NCI-H146 treated with DMSO at 0.1 percent for 48 hours (cell line): Measurements from ENCODE around the gene KIAA0513.

Experiments
- DNase-seq: peaks from one replicate; lab custom pipeline; 2025; ENCODE audit not compliant: unreplicated experiment; lab: John Stamatoyannopoulos, UW

The KIAA0513 gene

DNA sequence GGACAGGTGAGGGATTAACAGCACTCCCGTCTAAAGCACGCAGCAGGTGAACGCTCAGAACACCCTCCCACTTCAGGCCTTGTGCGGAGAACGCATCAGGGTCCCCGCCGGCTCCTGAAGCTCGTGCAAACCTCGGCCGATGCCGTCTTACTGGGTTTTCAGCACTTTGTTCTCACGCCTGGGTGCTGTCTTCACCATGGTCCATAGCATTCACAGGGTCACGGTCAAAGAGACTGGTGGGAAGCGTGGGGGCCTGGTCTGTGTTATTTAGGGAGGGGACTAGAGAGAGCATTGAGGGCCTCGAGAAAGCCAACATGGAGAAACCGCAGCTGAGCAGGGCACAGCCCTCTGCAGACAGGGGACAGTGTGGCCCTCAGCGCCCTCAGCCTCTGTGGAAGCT is 58.1 kb downstream of the KIAA0513 start:
- no peak for DNase-seq

DNA sequence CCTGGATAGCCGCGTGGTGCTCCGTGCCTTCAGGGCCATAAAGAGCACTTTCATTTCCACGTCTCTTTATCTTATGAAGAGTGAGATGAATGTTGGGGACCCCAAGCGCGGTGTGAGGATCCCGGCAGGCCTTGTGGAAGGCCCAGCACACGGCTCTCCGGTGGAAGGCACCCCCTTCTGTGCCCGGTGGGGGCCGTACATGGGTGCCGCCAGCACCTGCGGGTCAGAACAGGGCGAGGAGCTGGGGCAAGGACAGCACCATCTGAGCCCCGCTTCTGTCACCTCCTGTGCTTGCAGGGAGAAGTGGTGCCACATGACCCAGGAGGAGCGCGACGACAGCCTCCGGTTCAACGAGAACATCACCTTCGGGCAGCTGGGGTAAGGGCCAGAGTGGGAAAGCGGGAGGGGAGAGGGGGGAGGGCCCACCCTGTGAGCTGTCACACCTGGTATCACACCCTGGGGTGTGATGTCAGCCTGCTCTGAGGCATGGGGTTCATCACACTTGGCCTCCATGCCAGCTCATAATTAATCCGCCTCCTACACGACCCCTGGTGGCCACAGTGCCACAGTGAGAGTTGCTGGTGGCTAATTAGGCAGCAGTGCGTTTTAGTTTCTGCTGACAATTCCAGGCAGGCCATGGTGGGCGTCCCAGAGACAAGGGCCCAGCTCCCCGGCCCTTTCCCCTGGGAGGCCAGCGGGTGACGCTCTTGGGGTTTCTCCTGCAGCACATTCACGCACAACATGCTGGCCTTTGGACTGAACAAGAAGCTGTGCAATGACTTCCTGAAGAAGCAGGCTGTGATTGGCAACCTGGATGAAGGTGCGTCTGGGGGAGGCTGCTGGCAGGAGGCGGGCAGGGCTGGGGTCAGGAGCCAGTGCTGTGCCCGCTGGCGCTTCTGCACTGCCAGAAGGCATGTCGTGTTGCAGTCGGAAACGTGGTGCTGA is 59.0 kb downstream of the KIAA0513 start:
- no peak for DNase-seq

DNA sequence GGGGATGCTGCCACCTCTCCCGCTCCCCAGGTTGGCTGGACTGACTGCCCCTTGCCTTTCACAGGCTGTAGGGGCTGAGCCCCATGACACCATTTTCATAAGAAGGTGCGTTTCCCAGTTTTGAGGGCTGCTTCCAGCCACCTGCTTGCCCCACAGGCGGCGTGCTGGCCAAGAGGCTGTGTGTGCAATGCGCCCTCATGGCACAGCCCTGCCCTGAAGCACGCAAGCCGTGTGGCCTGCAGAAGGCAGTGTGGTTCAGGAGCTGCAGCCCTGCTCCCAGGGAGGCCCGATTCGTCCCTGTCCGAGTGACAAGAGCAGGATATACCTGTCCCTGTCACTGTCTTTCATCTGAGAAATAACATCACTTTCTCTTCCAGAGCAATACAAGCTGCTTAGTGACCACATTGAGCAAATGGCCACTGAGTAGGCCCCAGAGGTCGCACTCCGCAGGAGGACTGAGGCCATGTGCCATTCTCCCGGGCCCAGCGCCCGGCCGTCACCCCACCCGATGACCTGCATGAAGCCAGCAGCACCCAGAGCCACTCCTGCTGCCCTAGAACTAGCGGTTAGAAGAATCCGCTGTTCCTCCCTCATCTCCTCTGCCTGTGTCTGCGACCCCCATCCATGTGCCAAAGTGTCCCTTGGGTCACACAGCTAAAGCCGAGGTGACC is 60.4 kb downstream of the KIAA0513 start:
- no peak for DNase-seq

DNA sequence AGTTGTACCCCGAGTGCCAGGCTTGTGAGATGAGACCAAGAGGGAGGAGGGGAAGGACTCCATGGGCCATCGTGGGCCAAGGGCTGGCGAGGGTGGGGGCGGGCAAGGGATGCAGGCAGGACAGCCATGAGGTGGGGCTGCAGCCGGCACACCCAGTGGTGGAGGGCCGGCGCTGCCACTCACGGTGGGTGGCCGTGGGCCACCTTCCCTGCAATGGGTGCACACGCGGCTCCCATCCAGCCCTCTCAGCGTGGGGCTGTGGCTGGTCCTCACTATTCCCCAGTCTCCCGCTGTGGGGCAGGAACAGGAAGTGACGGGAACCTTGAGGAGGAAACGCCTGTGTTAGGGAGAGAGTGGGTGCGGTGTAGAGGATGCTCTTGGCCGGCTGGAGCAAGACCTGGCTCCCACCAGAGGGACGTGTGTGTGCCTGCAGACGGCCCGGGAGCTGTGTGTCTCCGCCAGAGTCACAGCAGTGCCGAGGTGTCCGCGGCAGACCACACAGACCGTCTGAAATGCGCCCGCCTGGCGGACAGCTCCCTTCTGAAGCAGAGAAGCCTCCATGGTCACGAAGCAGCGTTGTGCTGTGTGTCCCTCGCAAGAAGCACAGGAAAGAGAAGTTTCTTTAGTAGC is 61.1 kb downstream of the KIAA0513 start:
- no peak for DNase-seq

DNA sequence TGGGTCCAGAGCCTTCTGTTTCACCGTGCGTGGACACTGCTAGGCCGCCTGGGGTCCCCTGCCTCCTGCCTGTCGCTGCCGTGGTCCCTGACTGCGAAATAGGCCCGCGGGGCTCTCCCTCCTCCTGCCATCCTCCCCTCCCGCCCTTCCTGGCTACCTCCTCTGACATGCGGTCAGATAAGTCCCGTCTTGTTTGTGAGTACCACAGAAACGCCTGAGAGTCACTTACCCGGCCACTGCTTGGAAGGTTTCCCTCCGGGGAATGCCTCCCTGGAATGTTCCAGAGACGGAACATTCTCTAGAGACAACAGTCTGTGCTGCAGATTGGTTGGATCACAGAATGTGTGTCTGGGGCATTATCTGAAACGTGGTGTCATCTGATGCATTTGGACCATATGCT is 61.9 kb downstream of the KIAA0513 start:
- DNase-seq, result no peak

DNA sequence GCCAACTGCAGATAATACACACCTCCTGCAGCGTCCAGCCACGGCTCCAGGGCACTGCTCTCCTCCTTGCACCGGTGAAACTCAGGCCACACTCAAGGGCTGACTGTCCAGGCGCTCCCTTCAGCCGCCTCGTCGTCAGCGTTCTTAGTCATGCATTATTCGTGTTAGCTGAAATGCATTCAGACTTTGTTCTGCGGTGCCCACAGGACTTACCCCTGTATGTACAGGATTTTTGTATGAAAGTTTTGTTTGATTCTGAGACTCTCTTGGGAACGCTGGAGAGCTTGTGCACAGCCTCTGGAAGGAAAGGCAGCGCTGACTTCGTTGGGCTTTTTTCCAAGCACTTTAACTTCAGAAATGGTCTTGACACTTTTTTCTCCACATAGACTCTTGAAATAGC is 62.6 kb downstream of the KIAA0513 start:
- no peak for DNase-seq

DNA sequence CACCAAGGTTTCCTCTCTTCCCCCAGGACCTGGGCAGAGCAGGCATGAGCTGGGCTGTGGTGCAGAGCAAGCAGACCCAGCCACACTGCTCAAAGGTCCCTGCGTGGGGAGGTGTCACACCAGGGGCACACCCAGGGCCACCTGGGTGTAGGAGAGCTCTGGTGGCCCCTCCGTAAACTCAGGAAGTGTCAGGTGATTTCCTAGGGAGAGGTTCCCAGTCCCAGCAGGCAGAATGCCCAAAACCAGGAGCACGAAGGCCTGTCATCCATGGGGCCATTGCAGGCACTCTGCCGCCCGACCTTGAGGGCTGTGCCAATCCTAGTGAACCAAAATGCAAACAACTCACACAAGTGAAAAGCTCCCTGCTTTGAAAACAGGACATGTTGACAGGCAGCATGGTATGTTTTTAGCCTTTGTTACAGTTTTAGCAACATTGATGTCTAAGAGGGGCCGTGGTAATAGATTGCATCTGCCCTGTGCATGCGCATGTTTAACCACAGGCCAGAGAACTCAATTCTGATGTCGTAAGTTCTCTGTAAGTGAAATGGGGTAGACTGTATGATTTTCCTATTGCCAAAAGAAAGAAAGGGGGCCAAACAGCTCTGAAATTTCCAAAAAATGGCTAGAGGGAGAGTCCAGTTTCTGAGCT is 63.4 kb downstream of the KIAA0513 start:
- DNase-seq, result no peak

DNA sequence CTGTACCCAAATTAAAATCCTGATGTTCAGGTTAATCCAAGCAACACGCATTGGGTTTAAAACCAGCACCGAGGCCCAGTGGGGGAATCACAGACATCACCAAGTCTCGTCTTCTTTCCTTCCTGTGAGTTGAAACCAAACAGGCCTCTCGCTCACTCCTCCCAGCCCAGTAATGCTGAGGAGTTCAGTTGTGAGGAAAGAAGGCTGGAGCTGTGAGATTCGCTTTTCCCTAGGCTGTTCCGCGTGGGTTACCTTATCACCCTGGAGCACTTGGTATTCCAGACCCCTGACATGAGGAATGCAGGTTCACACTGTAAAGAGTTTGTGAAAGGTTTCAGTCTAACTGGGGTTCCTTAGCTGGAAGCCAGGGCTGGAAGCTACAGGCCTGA is 63.9 kb downstream of the KIAA0513 start:
- no peak for DNase-seq

DNA sequence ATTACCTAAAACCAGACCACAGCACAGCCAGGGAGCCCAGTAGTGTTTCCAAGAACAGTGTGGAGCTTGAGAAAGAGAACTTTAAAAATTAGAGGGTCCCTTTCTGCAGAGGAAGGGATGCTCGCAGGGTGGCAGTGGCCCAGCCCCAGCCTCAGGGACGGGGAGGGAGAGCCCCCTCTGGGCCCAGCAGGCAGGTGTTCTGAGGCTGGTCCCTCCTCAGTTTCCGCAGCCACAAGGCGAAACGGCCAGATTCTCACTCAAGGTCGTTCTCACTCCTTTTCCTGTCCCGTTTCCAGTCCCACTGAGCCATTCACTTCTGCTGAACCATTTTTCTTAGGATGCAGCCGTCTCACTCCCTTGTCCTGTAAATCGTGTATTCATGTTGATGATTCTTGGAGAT is 64.7 kb downstream of the KIAA0513 start:
- DNase-seq, result no peak

DNA sequence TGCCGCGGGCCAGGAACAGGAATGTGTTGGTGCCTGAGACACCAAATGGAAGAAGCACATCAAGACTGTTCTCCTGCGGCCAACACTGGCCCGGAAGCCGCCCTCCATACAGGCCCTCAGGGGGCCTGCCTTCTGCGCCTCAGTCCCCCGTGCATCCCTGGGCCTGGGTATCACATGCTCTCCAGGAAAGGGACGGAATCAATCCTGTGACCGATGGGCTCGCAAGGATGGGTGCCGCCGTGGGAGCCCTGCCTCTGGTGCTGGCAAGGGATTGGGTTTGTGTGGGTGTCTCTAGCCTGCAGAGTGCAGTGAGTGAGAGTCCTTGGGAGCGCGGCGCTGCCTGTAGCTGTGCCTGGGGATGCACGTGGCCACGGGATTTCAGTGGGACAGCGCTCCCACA is 65.3 kb downstream of the KIAA0513 start:
- no peak for DNase-seq

DNA sequence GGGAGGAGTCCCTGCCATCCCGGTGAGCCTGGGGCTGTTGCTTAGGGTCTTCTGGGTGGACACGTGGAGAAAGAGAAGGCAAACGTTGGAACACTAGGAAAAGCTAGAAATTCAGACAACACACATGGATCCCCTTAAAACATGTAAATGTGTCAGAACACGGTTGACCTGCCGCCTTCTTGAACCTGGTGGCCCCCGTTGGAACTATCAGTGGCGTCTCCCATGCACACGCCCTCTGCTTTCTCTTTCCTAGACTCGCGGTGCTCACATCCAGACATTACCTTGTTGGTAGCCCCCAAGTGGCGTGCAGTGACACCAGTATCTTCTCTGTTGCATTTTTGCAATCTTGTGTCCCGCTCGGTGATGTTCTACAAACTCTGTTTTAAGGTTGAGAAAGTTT is 66.1 kb downstream of the KIAA0513 start:
- no peak for DNase-seq

DNA sequence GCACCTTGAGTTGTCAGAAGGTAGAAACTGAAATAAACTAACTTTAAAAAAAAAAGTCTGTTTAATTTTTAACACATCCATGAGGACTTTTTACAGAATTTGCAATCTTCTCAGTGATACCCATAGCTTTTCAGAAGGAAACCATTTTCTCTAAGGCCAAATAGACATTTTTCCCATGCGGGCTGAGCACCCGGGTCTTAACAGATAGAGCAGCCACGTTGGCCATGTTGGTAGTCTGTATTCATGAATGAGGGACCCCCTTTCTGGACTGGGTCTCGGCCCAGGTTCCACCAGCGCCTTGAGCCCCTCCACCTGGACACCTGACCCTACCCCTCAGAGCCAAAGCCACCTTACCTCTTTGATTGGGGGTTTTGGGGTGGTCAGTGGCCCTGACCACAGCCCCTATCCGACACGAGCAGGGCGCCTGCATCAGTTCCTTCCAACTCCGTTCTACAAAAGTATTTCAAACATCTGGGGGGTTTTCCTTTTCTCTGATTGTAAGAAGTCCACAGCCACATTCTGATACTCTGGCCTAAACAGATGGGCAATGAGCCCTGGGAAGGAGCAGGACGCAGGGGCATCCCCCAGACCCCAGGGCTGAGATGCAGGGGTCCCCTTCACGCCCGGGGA is 66.7 kb downstream of the KIAA0513 start:
- no peak for DNase-seq

DNA sequence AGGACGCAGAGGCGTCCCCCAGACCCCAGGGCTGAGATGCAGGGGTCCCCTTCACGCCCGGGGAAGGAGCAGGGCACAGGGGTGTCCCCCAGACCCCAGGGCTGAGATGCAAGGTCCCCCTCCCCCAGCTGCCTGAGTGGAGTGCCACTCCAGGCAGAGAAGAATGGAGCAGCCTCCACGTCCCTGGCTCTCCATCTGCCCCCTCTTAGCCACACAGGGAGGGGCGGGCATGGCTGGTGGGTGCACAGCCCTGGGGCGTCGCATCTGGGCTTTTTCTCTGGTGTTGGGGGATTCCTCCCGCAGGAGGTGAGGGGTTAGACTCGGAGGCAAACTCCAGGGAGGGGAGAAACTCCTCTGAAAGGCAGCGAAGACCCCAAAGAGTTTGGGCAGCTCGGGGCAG is 67.2 kb downstream of the KIAA0513 start:
- no peak for DNase-seq

DNA sequence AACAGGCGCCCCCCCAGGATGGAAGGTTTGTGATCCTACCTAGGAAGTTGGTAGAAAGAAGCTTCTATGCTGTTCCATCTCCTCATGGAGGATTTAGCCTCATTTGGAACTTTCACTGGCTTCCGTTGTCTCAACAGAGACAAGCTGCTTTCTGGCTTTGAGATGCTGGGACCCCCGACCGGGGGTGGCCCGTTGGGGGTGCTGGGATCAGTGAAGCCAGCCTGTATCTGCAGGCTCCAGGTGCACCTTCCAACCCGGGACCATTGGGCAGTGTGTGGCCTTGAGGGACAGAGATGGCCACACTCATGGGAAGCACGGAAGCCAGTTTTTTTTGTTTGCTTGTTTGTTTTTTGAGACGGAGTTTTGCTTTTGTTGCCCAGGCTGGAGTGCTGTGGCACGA is 69.3 kb downstream of the KIAA0513 start:
- DNase-seq, result no peak

DNA sequence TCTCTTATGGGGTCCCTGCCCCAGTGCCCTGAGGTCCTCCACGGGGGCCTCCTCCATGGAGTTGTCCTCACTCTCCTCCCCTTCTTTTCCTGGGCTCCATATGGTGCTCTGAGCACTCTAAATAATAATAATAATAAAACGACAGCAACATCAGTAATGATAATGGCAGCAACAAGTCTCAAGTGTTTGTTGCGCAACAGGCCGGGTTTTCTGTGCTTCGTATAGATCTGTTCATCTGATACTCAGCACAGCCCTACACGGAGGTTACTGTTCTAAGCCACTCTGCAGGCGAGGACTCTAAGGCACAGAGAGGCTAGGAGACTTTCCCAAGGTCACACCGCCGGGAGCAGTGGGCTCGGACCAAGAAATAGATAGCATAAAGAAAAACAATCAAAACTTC is 71.0 kb downstream of the KIAA0513 start:
- no peak for DNase-seq

DNA sequence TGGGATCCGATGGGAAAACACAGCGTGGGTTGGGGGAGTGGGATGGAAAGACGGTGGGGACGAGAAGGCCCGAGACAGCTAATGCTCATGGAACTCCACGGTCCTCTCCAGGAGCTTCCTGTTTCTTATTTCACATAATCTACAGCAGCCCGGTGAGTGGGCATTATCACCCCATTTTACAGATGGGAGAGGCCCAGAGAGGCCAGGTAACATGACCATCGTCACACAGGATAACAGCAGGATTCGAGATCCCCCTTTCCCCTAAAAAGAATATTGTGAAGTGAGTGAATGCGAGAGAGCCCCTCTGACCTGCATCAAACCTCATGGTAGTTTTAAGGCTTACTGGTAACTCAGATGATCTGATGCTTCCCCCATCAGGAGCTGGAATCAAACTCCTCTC is 72.7 kb downstream of the KIAA0513 start:
- DNase-seq, result no peak

DNA sequence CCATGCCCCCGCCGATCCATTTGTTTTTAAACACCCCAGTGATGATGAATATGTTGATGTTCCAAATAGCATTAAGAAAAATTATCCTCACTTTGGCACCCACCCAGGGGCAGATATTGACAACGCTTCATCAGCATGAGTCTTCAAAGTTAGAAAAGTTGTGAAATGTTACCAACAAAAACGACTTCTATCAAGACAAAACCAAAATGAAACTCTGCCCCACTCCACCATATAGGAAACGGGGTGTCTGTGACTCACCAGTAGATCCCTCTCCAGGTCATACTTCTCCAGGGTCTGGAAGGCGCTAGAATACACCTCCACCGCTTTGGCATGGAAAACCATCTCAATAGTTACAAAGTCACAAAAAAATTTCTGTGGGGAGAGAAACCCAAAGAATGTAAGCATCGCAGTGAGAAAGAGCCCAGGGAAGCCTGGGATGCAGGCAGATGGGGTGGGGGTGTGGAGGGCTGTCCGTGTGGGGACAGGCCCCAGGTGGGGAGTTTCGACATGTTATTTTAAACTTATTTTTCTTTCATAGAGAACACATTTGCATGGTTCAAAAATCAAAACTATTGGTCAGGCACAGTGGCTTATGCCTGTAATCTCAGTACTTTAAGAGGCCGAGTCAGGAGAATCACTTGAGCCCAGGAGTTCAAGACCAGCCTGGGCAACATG is 74.5 kb downstream of the KIAA0513 start:
- DNase-seq, result no peak

DNA sequence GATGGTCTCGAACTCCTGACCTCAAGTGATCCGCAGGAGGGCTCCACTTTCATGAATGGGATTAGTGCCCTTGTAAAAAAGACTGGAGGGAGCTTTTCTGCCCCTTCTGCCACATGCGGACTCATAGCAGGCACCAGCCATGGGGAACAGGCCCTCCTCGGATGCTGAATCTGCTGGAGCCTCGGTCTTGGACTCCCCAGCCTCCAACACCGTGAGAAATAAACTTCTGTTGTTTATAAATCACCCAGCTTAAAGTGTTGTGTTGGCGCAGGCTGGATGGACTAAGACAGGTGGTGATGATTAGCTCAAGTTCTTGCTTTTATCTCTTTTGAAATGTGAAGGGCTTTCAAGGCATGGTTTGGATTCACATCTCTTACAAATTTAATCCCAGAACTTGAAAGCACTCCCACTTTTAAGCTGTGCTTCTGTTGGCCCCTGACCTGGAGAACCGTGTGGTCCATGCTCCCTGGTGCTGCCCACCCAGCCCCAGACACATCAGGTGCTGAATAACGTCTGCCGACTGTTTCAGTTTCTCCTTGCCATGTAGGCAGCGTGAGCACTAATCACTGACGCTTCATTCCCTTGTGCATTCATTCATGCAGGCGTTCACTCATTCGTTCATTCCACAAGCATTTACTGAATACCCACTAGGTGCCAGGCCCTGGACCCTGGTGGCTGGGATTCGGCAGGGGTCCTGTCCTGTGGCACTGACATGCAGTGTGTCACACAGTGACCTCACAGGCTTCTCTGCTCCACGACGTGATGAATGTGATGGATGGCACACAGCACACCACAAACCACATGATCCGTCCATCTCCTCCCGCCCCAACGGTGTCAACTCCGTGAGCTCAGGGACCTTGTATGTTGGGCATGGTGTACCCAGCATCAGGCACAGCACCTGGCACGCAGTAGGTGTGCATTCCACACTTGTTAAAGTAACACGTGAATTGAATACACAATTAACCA is 75.8 kb downstream of the KIAA0513 start:
- no peak for DNase-seq

DNA sequence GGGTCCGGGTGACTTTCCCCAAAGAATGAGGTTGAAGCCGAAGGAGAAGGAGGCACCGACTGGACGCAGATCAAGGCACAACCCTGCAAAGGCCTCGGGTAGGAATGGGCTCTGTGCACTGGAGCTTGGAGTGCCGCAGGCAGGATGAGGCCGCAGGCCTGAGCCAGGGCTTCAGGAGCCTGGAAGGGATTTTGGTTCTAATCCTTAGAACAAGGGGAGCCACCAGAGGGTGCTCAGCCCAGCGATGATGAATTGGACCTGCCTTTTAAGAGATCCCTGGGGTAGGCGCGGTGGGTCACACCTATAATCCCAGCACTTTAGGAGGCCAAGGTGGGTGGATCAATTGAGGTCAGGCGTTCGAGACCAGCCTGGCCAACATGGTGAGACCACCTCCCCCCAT is 76.6 kb downstream of the KIAA0513 start:
- DNase-seq, result no peak
